ENCODE results near the gene UBAC2.
A peak's percentile ranks its signal among the peaks of the same experiment; 100 is the strongest.

The UBAC2 gene

DNA sequence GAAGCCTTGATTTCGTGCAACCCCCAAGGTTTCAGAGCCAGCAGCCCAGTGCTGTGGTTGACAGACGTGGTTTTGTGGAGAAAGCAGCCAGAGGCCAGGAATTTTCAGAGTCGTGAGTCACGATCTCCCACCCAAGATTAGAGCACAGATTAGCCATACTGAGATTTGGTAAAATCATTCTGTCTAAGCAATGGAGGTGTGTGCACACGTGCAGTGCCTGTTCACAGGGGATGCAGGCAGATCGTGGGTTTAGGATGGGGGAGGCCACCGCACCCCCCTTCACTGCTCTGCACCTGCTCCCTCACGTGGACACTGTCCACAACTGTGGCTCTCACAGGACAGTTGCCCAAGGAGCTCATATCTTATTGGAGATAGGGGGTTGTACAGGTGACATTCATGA lies 153.2 kb downstream of the UBAC2 start:
- FAIRE-seq (peak; percentile 16), DNase-seq (ENCODE audit: insufficient read length, low spot score) (no peak)
- no peak for TF ChIP-seq POLR2AphosphoS5 (IDR thresholded peaks at IDR 0.05; ENCODE audit: low read depth, low read length)
- no peak for TF ChIP-seq POLR2A (IDR thresholded peaks at IDR 0.05; ENCODE audit: low read depth, low read length)
- TF ChIP-seq SPI1 (IDR thresholded peaks at IDR 0.05; ENCODE audit: low read depth, low read length), result no peak
- TF ChIP-seq TAF1 (IDR thresholded peaks at IDR 0.05; ENCODE audit: low read depth, low read length), result no peak
- TF ChIP-seq POU2F2 (IDR thresholded peaks at IDR 0.05; ENCODE audit: low read depth, low read length), result no peak
- TF ChIP-seq PAX5 (IDR thresholded peaks at IDR 0.05; ENCODE audit: insufficient read depth, low read length, severe bottlenecking), result no peak

DNA sequence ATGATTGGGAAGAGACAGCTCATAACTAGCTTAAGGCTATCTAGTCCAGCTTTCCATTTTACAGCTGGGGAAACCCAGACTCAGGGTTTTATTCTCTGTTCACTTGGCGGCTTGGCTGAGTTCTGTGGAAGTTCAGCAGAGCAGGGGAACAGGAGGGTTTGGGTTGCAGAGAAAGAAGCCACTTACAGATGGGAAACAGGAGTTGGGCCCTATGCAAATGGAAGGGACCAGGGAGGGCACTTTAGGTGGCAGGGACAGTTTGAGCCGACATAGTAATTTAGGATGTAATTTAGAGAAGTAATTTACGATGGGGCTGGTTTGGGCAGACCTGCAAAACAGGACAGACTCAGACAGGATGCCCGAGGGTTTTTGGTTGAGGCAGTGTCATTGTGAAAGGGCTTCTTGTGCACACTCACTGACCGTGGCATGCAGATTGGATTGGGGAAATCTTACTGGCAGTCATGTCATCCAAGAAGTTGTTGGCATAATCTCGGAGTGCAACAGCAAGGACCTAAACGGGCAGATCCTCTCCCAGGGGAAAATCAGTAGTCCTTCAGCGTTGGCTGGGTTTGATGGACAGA lies 153.8 kb downstream of the UBAC2 start:
- FAIRE-seq, result peak; percentile 89
- no peak for DNase-seq (ENCODE audit: insufficient read length, low spot score)
- TF ChIP-seq POU2F2 (IDR thresholded peaks at IDR 0.05; ENCODE audit: low read depth, low read length) (peak; percentile 52; the same call in 1 of the 2 replicates), POLR2AphosphoS5 (IDR thresholded peaks at IDR 0.05; ENCODE audit: low read depth, low read length) (no peak)

DNA sequence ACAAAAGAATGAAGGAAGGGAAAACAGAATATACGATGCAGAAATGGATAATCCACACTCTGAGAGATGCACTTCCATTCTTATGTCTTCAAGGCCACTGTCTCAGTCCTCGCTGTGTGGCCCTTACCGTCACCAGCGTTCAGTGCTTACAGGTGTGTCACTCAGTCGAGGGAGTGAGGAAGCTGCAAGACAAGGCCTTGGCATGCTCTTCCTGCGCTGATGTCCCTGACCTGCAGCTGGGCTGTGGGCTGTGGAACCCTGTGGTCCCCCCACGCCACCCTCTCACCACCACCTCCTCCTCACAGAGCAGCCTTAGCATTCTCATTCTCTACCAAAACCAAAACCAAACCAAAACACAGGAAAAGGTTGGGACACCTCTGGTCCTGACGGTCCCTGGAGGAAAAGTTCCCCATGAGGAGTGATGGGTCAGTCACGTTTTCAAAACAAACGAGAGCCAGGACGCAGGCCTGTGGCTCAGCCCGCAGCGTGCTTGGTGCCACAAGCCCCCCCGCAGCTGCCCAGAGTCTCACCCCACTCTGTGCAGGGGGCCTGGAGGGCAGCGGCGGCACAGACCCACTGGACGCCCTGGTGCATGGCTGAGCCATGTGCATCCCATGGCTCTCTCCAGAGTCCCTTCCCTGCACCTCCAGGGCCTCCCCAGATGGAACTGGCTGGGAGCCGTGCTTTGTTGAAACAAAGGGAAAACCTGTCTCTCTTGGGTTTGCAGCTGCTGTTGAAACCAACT lies 154.8 kb downstream of the UBAC2 start:
- TF ChIP-seq TAF1 (IDR thresholded peaks at IDR 0.05; ENCODE audit: low read depth, low read length) (no peak), POLR2A (IDR thresholded peaks at IDR 0.05; ENCODE audit: low read depth, low read length) (no peak; the same call in 1 of the 2 replicates), PAX5 (IDR thresholded peaks at IDR 0.05; ENCODE audit: insufficient read depth, low read length, severe bottlenecking) (no peak), SPI1 (IDR thresholded peaks at IDR 0.05; ENCODE audit: low read depth, low read length) (no peak), POLR2AphosphoS5 (IDR thresholded peaks at IDR 0.05; ENCODE audit: low read depth, low read length) (no peak)
- DNase-seq (ENCODE audit: insufficient read length, low spot score) (no peak), FAIRE-seq (no peak)

DNA sequence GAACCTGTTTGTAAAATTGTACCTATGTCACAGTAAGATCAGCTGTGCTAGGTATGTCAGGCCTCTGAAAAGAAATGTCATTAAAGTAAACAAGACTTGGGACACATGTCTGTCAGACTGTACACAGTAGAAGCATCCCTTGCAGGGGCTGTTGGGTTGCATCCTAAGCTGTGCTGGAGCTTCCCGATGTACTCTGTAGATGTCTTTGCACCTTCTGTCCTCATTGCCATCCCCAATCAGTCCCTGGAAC lies 155.3 kb downstream of the UBAC2 start:
- no peak for DNase-seq (ENCODE audit: insufficient read length, low spot score)
- no peak for FAIRE-seq
- TF ChIP-seq POLR2A (IDR thresholded peaks at IDR 0.05; ENCODE audit: low read depth, low read length) (no peak), SPI1 (IDR thresholded peaks at IDR 0.05; ENCODE audit: low read depth, low read length) (no peak), POLR2AphosphoS5 (IDR thresholded peaks at IDR 0.05; ENCODE audit: low read depth, low read length) (no peak), POU2F2 (IDR thresholded peaks at IDR 0.05; ENCODE audit: low read depth, low read length) (no peak), PAX5 (IDR thresholded peaks at IDR 0.05; ENCODE audit: insufficient read depth, low read length, severe bottlenecking) (no peak), TAF1 (IDR thresholded peaks at IDR 0.05; ENCODE audit: low read depth, low read length) (no peak)

GRCh38 chr13:99356262-99357091 lies 155.8 kb downstream of the UBAC2 start:
- FAIRE-seq, result peak; percentile 89

GRCh38 chr13:99357131-99357596 lies 156.5 kb downstream of the UBAC2 start:
- FAIRE-seq (peak; percentile 86), DNase-seq (ENCODE audit: insufficient read length, low spot score) (no peak)
- TF ChIP-seq SPI1 (IDR thresholded peaks at IDR 0.05; ENCODE audit: low read depth, low read length) (no peak), PAX5 (IDR thresholded peaks at IDR 0.05; ENCODE audit: insufficient read depth, low read length, severe bottlenecking) (no peak), POLR2A (IDR thresholded peaks at IDR 0.05; ENCODE audit: low read depth, low read length) (0 out of 2 replicates have a peak, but pooled peaks have one; percentile 9), POLR2AphosphoS5 (IDR thresholded peaks at IDR 0.05; ENCODE audit: low read depth, low read length) (0 out of 2 replicates have a peak, but pooled peaks have one; percentile 24)

More at GRCh38 chr13:99356262-99357091, 155.8 kb downstream of the UBAC2 start:
- DNase-seq (ENCODE audit: insufficient read length, low spot score), result peak; percentile 35
- no peak for TF ChIP-seq POLR2A (IDR thresholded peaks at IDR 0.05; ENCODE audit: low read depth, low read length)
- TF ChIP-seq PAX5 (IDR thresholded peaks at IDR 0.05; ENCODE audit: insufficient read depth, low read length, severe bottlenecking), result no peak
- no peak for TF ChIP-seq POLR2AphosphoS5 (IDR thresholded peaks at IDR 0.05; ENCODE audit: low read depth, low read length)
- no peak for TF ChIP-seq SPI1 (IDR thresholded peaks at IDR 0.05; ENCODE audit: low read depth, low read length)
- no peak for TF ChIP-seq TAF1 (IDR thresholded peaks at IDR 0.05; ENCODE audit: low read depth, low read length)

DNA sequence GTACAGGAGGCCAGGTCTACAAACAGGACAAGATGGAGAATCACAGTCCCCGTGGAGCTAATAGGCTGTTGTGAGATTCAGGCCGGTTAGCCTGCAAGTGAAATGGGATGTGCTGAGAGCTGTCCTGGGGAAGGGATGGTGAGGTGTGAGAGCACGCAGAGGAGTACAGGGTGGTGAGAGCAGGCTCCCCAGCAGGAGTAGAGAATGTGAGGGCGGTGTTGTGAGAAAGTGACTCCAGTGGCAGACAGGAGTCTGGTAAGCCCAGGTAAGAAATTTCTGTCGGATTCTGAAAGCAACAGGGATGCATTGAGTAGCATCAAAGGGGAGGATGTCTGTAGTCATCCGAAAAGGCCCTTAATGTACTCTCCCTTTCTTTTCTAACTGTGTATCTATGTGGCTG lies 157.3 kb downstream of the UBAC2 start:
- FAIRE-seq, result peak; percentile 31
- DNase-seq (ENCODE audit: insufficient read length, low spot score), result no peak
- TF ChIP-seq POLR2A (IDR thresholded peaks at IDR 0.05; ENCODE audit: low read depth, low read length) (no peak), TAF1 (IDR thresholded peaks at IDR 0.05; ENCODE audit: low read depth, low read length) (no peak), SPI1 (IDR thresholded peaks at IDR 0.05; ENCODE audit: low read depth, low read length) (no peak), POLR2AphosphoS5 (IDR thresholded peaks at IDR 0.05; ENCODE audit: low read depth, low read length) (no peak), PAX5 (IDR thresholded peaks at IDR 0.05; ENCODE audit: insufficient read depth, low read length, severe bottlenecking) (no peak), POU2F2 (IDR thresholded peaks at IDR 0.05; ENCODE audit: low read depth, low read length) (no peak)

GRCh38 chr13:99359528-99359927 lies 158.9 kb downstream of the UBAC2 start:
- TF ChIP-seq POU2F2 (IDR thresholded peaks at IDR 0.05; ENCODE audit: low read depth, low read length) (no peak), PAX5 (IDR thresholded peaks at IDR 0.05; ENCODE audit: insufficient read depth, low read length, severe bottlenecking) (no peak)
- FAIRE-seq (no peak), DNase-seq (ENCODE audit: insufficient read length, low spot score) (no peak)

- no peak for FAIRE-seq
- no peak for DNase-seq (ENCODE audit: insufficient read length, low spot score)
- TF ChIP-seq SPI1 (IDR thresholded peaks at IDR 0.05; ENCODE audit: low read depth, low read length) (no peak), POLR2AphosphoS5 (IDR thresholded peaks at IDR 0.05; ENCODE audit: low read depth, low read length) (no peak), TAF1 (IDR thresholded peaks at IDR 0.05; ENCODE audit: low read depth, low read length) (no peak), POLR2A (IDR thresholded peaks at IDR 0.05; ENCODE audit: low read depth, low read length) (no peak), POU2F2 (IDR thresholded peaks at IDR 0.05; ENCODE audit: low read depth, low read length) (no peak), PAX5 (IDR thresholded peaks at IDR 0.05; ENCODE audit: insufficient read depth, low read length, severe bottlenecking) (no peak)
Measured at GRCh38 chr13:99360696-99361095, 160.0 kb downstream of the UBAC2 start.
